HepG2 (cell line): ENCODE data around the gene ZNF367. TPM values are rescaled to one million over a fixed set of nuclear protein-coding genes. Genes with fewer than 3 reads are reported as not detected.

ENCODE experiments used
- ATAC-seq: fragments of 200-7000 bp; cut with Tn5 transposase; 3 replicates; pipeline ENCODE4 v1.9.1; 2020; ENCODE audit warnings: mild to moderate bottlenecking, moderate library complexity
- BruUV-seq: library from RNA; stranded (reverse); fragments of 400-500 nt; replicated peaks from 2 replicates; lab custom pipeline; 2021; lab: Mats Ljungman, UMichigan
- CTCF ChIA-PET: fragments of 300-600 bp; formaldehyde crosslinking; extraction: SDS; loops from one replicate; lab custom pipeline; 2021; ENCODE audit warnings: low total read pairs, inconsistent platforms, low intra/inter-chr PET ratio; lab: Yijun Ruan, JAX
- POLR2A ChIA-PET: fragments of 350-600 bp; sonication (Branson Sonifier 250); formaldehyde crosslinking; loops from one replicate; lab custom pipeline; 2020; ENCODE audit warnings: antibody characterized with exemption, inconsistent platforms; lab: Yijun Ruan, JAX
- DNase-seq: peaks from one replicate; pipeline ENCODE4 v3.0.0-alpha.2; 2015; ENCODE audit warnings: low spot score
- FAIRE-seq: peaks from 3 replicates; lab custom pipeline; 2011; peaks lifted over from hg19 to GRCh38; lab: Jason Lieb, UNC
- H2AFZ ChIP-seq: one replicate; pipeline ENCODE4 v1.6.1; 2011; ENCODE audit warnings: low read length, inconsistent platforms
- H3K27ac ChIP-seq: fragments of 300-600 bp; 3 replicates; pipeline ENCODE4 v1.8.0; 2011; ENCODE audit warnings: mixed run types, mild to moderate bottlenecking, mixed read lengths, low read length, inconsistent platforms; ENCODE audit not compliant: insufficient read depth; ENCODE audit errors: extremely low read length
- H3K27me3 ChIP-seq, 2 experiments: fragments of 200-600 bp in 1 of 2; 2 replicates in 1 of 2; 3 replicates in 1 of 2; pipeline versions ENCODE4 v1.6.0 to v1.8.0; 2011; ENCODE audit warnings: low read length in 2 of 2, mild to moderate bottlenecking in 2 of 2, moderate library complexity in 2 of 2, inconsistent platforms in 1 of 2; ENCODE audit not compliant: insufficient read depth in 2 of 2, control insufficient read depth in 1 of 2
- H3K36me3 ChIP-seq, 2 experiments: fragments of 200-600 bp in 1 of 2; replicated peaks in 1 of 2; 2 replicates in 1 of 2; 3 replicates in 1 of 2; pipeline versions ENCODE4 v1.5.1 to v1.8.0; 2011; ENCODE audit warnings: low read length in 2 of 2, inconsistent platforms in 1 of 2; ENCODE audit not compliant: insufficient read depth in 2 of 2, control insufficient read depth in 1 of 2
- H3K4me1 ChIP-seq: 2 replicates; pipeline ENCODE4 v1.5.1; 2012; ENCODE audit warnings: low read length, inconsistent platforms; ENCODE audit not compliant: insufficient read depth
- H3K4me2 ChIP-seq: 2 replicates; pipeline ENCODE4 v1.6.0; 2011; ENCODE audit warnings: low read depth, low read length, inconsistent platforms
- H3K4me3 ChIP-seq, 3 experiments: fragments of 200-600 bp in 1 of 3; sonication (generic), shearing (Covaris generic) in 1 of 3; replicated peaks in 1 of 3; 2 replicates each; pipeline ENCODE4 v1.5.1; 2011 to 2016; ENCODE audit warnings: low read length in 3 of 3, inconsistent platforms in 2 of 3, low read depth in 2 of 3, mild to moderate bottlenecking in 2 of 3, control low read depth in 1 of 3, mixed read lengths in 1 of 3; ENCODE audit not compliant: insufficient read depth in 1 of 3
- H3K79me2 ChIP-seq: one replicate; pipeline ENCODE4 v1.6.1; 2011; ENCODE audit warnings: low read length, inconsistent platforms; ENCODE audit not compliant: insufficient read depth
- H3K9ac ChIP-seq: 2 replicates; pipeline ENCODE4 v1.6.0; 2011; ENCODE audit warnings: mild to moderate bottlenecking, low read depth, low read length, inconsistent platforms; ENCODE audit not compliant: insufficient read depth
- H3K9me3 ChIP-seq: 2 replicates; pipeline ENCODE4 v1.5.1; 2012; ENCODE audit warnings: mild to moderate bottlenecking, low read length
- H4K20me1 ChIP-seq: 2 replicates; pipeline ENCODE4 v1.6.0; 2011; ENCODE audit warnings: inconsistent platforms, mild to moderate bottlenecking, low read length, moderate library complexity; ENCODE audit not compliant: insufficient read depth
- BCL6 ChIP-seq: IDR thresholded peaks from 2 replicates; pipeline ENCODE4 v1.6.1; 2016; ENCODE audit warnings: missing genetic modification reagents, missing compliant biosample characterization
- JARID2 ChIP-seq: sonication (generic); formaldehyde crosslinking; IDR thresholded peaks from 2 replicates; pipeline ENCODE4 v1.8.1; 2023; ENCODE audit warnings: missing genetic modification reagents, inconsistent platforms; ENCODE audit not compliant: insufficient replicate concordance
- NFYC ChIP-seq: IDR thresholded peaks from 2 replicates; pipeline ENCODE4 v1.6.1; 2016; ENCODE audit warnings: missing genetic modification reagents, missing compliant biosample characterization
- SMAD1 ChIP-seq: sonication (generic); formaldehyde crosslinking; IDR thresholded peaks from 2 replicates; pipeline ENCODE4 v1.4.0; 2020; ENCODE audit warnings: missing genetic modification reagents, low read depth, mild to moderate bottlenecking, borderline replicate concordance
- ZBTB1 ChIP-seq: sonication (generic); formaldehyde crosslinking; IDR thresholded peaks from 2 replicates; pipeline ENCODE4 v1.4.0; 2020; ENCODE audit warnings: missing genetic modification reagents, borderline replicate concordance
- ZFAT ChIP-seq: sonication (generic); formaldehyde crosslinking; conservative IDR thresholded peaks from 2 replicates; pipeline ENCODE4 v1.8.1; 2023; ENCODE audit warnings: missing genetic modification reagents, inconsistent platforms
- ZFP37 ChIP-seq: sonication (generic); formaldehyde crosslinking; IDR thresholded peaks from 2 replicates; pipeline ENCODE4 v1.4.0; 2020; ENCODE audit warnings: missing genetic modification reagents, borderline replicate concordance
- ZNF33B ChIP-seq: sonication (generic); formaldehyde crosslinking; IDR thresholded peaks from 2 replicates; pipeline ENCODE4 v1.5.1; 2020; ENCODE audit warnings: mild to moderate bottlenecking, missing genetic modification reagents
- ZNF460 ChIP-seq: sonication (generic); formaldehyde crosslinking; IDR thresholded peaks from 2 replicates; pipeline ENCODE4 v1.5.1; 2020; ENCODE audit warnings: missing genetic modification reagents, mild to moderate bottlenecking, borderline replicate concordance
- ZNF496 ChIP-seq: sonication (generic); formaldehyde crosslinking; IDR thresholded peaks from 2 replicates; pipeline ENCODE4 v1.8.1; 2023; ENCODE audit warnings: mild to moderate bottlenecking, moderate library complexity, missing genetic modification reagents; ENCODE audit not compliant: insufficient replicate concordance
- ZNF562 ChIP-seq: sonication (generic); formaldehyde crosslinking; IDR thresholded peaks from 2 replicates; pipeline ENCODE4 v1.8.0; 2022; ENCODE audit warnings: missing genetic modification reagents, borderline replicate concordance
- ZNF597 ChIP-seq: sonication (generic); formaldehyde crosslinking; IDR thresholded peaks from 2 replicates; pipeline ENCODE4 v1.5.0; 2020; ENCODE audit warnings: missing genetic modification reagents
- ZNF644 ChIP-seq: IDR thresholded peaks from 2 replicates; pipeline ENCODE4 v1.6.1; 2016; ENCODE audit warnings: low read depth
- WGBS: methylation state at CpG from one replicate; pipeline ENCODE4 v1.1.6; 2017; ENCODE audit warnings: low lambda C conversion rate; 5-methylcytosine and 5-hydroxymethylcytosine counted together
- in situ Hi-C: cut with HindIII; loops from 2 replicates; pipeline ENCODE4 v1.10.0; 2017; ENCODE audit warnings: low pct_unique_long_range_greater_than_20kb; ENCODE audit not compliant: extremely low pct_ligation_motif_present
- intact Hi-C: fragments of 100-400 bp; cut with micrococcal nuclease; formaldehyde crosslinking; loops from one replicate; pipeline ENCODE4 v1.10.0; 2022; ENCODE audit not compliant: unreplicated experiment
- polyA plus RNA-seq, 8 experiments: library from polyadenylated mRNA; depleted of rRNA in 3 of 8; stranded (reverse) in 7 of 8; unstranded in 1 of 8; fragments of >200 nt; fragmentation: Illumina TruSeq in 4 of 8; extraction: Trizol in 4 of 8; gene quantifications; 2 replicates each; pipeline versions ENCODE4 v1.2.1 to v1.2.3, GENCODE V29; 2011 to 2016; ENCODE audit warnings: low read depth in 4 of 8, missing spikeins in 1 of 8, mixed read lengths in 1 of 8; ENCODE audit not compliant: insufficient read depth in 1 of 8
- total RNA-seq, 5 experiments: library from RNA; depleted of rRNA; stranded (reverse); fragments of >200 nt; fragmentation: Illumina TruSeq; extraction: Trizol; gene quantifications; 2 replicates each; pipeline ENCODE4 v1.2.3, GENCODE V29; 2016; ENCODE audit warnings: low read depth in 1 of 5
- TF ChIP-seq, protein P1 (sequence below): sonication (generic); formaldehyde crosslinking; IDR thresholded peaks from 2 replicates; pipeline ENCODE4 v1.4.0; 2020; ENCODE audit warnings: missing genetic modification reagents, borderline replicate concordance
- TF ChIP-seq, protein P2 (sequence below): IDR thresholded peaks from 2 replicates; pipeline ENCODE4 v1.6.1; 2016; ENCODE audit warnings: low read depth

ZNF367 gene
- total and polyA plus RNA-seq, 2 of the 13 experiments (the other 11 are each of a cell fraction or from before 2014, with no cell fraction given) = 2.9 to 7.7 TPM

DNA sequence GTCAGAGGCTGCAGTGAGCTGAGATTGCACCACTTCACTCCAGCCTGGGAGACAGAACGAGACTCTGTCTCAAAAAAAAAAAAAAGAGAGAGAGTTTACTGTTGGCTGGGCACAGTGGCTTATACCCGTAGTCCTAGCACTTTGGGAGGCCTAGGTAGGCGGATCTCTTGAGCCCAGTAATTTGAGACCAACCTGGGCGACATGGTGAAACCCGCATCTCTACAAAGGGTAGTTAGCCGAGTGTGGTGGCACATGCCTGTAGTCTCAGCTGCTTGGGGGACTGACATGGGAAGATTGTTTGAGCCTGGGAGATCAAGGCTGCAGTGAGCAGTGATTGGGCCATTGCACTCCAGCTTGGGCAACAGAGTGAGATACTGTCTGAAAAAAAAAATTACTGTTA, 44.4 kb upstream of the ZNF367 start:
- no peak overlapping the region for H3K27ac ChIP-seq
- ATAC-seq (no peak), DNase-seq (no peak), FAIRE-seq (no peak)
- POLR2A ChIA-PET = no interaction called here
- no peak overlapping the region for H3K9ac ChIP-seq
- intact Hi-C loops = no loop called here
- no peak overlapping the region for H3K4me3 ChIP-seq
- no peaks in the 10 kb centered on the region for H4K20me1 ChIP-seq
- in situ Hi-C loops = no loop called here
- 90% methylated on average over 6 of the region's 6 CpGs for WGBS
- peaks cover 7 to 22% of the 10 kb centered on the region in 2 experiments for H3K36me3 ChIP-seq
- no TSS peak for BruUV-seq
- H3K4me1 ChIP-seq = peaks cover 10% of the 10 kb centered on the region; the same call in 1 of the 2 replicates
- H3K27me3 ChIP-seq = no peaks in the 10 kb centered on the region
- CTCF ChIA-PET = no interaction called here
- peaks cover 3% of the 10 kb centered on the region for H3K79me2 ChIP-seq
- H3K4me2 ChIP-seq = no peak overlapping the region
- no peak overlapping the region for H2AFZ ChIP-seq
- TF ChIP-seq ZNF460 (no peak), NFYC (CRISPR knock-in tag) (no peak), BCL6 (CRISPR knock-in tag) (no peak), ZNF496 (no peak)
- no peaks in the 10 kb centered on the region for H3K9me3 ChIP-seq

- ChIA-PET CTCF (no interaction called here), POLR2A (no interaction called here)
- H3K4me2 ChIP-seq = no peak overlapping the region
- no peaks in the 10 kb centered on the region for H3K27me3 ChIP-seq
- H3K9ac ChIP-seq = no peak overlapping the region
- no peak overlapping the region for H2AFZ ChIP-seq
- DNase-seq (no peak), ATAC-seq (no peak), FAIRE-seq (no peak)
- peaks cover 10% of the 10 kb centered on the region; the same call in 1 of the 2 replicates for H3K4me1 ChIP-seq
- peaks cover 3% of the 10 kb centered on the region for H3K79me2 ChIP-seq
- no peak overlapping the region for H3K4me3 ChIP-seq
- intact Hi-C loops = no loop called here
- H4K20me1 ChIP-seq = 0 out of 2 replicates have a peak, but pooled peaks cover 3% of the 10 kb centered on the region
- peaks cover 6 to 19% of the 10 kb centered on the region in 2 experiments for H3K36me3 ChIP-seq
- no TSS peak for BruUV-seq
- H3K9me3 ChIP-seq = no peaks in the 10 kb centered on the region
- no peak overlapping the region for H3K27ac ChIP-seq
- WGBS = 97% methylated on average over 8 of the region's 8 CpGs
- in situ Hi-C loops = no loop called here
- TF ChIP-seq ZFAT (CRISPR knock-in tag) (no peak), ZNF562 (CRISPR knock-in tag) (no peak), ZNF33B (CRISPR knock-in tag) (no peak), ZNF644 (CRISPR knock-in tag) (no peak), ZNF597 (no peak), ZBTB1 (CRISPR knock-in tag) (no peak), ZFP37 (no peak), JARID2 (CRISPR knock-in tag) (no peak), SMAD1 (no peak)
- TF ChIP-seq, protein P1, sequence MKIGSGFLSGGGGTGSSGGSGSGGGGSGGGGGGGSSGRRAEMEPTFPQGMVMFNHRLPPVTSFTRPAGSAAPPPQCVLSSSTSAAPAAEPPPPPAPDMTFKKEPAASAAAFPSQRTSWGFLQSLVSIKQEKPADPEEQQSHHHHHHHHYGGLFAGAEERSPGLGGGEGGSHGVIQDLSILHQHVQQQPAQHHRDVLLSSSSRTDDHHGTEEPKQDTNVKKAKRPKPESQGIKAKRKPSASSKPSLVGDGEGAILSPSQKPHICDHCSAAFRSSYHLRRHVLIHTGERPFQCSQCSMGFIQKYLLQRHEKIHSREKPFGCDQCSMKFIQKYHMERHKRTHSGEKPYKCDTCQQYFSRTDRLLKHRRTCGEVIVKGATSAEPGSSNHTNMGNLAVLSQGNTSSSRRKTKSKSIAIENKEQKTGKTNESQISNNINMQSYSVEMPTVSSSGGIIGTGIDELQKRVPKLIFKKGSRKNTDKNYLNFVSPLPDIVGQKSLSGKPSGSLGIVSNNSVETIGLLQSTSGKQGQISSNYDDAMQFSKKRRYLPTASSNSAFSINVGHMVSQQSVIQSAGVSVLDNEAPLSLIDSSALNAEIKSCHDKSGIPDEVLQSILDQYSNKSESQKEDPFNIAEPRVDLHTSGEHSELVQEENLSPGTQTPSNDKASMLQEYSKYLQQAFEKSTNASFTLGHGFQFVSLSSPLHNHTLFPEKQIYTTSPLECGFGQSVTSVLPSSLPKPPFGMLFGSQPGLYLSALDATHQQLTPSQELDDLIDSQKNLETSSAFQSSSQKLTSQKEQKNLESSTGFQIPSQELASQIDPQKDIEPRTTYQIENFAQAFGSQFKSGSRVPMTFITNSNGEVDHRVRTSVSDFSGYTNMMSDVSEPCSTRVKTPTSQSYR (CRISPR knock-in tag) = no peak
- TF ChIP-seq, protein P2, sequence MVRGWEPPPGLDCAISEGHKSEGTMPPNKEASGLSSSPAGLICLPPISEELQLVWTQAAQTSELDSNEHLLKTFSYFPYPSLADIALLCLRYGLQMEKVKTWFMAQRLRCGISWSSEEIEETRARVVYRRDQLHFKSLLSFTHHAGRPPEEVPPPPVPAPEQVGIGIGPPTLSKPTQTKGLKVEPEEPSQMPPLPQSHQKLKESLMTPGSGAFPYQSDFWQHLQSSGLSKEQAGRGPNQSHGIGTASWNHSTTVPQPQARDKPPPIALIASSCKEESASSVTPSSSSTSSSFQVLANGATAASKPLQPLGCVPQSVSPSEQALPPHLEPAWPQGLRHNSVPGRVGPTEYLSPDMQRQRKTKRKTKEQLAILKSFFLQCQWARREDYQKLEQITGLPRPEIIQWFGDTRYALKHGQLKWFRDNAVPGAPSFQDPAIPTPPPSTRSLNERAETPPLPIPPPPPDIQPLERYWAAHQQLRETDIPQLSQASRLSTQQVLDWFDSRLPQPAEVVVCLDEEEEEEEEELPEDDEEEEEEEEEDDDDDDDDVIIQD (CRISPR knock-in tag) = no peak
Measured at GRCh38 chr9:96461336-96461735, 43.2 kb upstream of the ZNF367 start.
